HEK293 (cell line): ENCODE data around the gene CASK.

Experiments
- GLI4 ChIP-seq: fragments of 450-650 bp; formaldehyde crosslinking; IDR thresholded peaks from 2 replicates; pipeline ENCODE4 v1.5.1; 2016; ENCODE audit warnings: missing biosample characterization, missing genetic modification characterization
- GLIS2 ChIP-seq: fragments of 450-650 bp; formaldehyde crosslinking; IDR thresholded peaks from 2 replicates; pipeline ENCODE4 v1.5.1; 2016; ENCODE audit warnings: missing biosample characterization, missing genetic modification characterization
- ZBTB17 ChIP-seq: fragments of 450-650 bp; formaldehyde crosslinking; IDR thresholded peaks from 2 replicates; pipeline ENCODE4 v1.5.1; 2016; ENCODE audit warnings: missing biosample characterization, missing genetic modification characterization
- ZNF274 ChIP-seq, 2 experiments: fragments of 200-500 bp in 1 of 2; fragments of 450-650 bp in 1 of 2; sonication (Bioruptor generic) in 1 of 2; formaldehyde crosslinking in 1 of 2; IDR thresholded peaks; 2 replicates each; pipeline versions ENCODE4 v1.5.1 to v1.6.1; 2014 to 2016; ENCODE audit warnings: borderline replicate concordance in 1 of 2, inconsistent platforms in 1 of 2, low read length in 1 of 2, missing biosample characterization in 1 of 2, missing genetic modification characterization in 1 of 2
- ZNF335 ChIP-seq: fragments of 450-650 bp; formaldehyde crosslinking; conservative IDR thresholded peaks from 2 replicates; pipeline ENCODE4 v1.5.1; 2016; ENCODE audit warnings: missing biosample characterization, missing genetic modification characterization
- ZNF366 ChIP-seq: fragments of 450-650 bp; formaldehyde crosslinking; conservative IDR thresholded peaks from 2 replicates; pipeline ENCODE4 v1.5.1; 2016; ENCODE audit warnings: missing biosample characterization, missing genetic modification characterization
- ZNF394 ChIP-seq: fragments of 450-650 bp; formaldehyde crosslinking; IDR thresholded peaks from 2 replicates; pipeline ENCODE4 v1.5.1; 2016; ENCODE audit warnings: missing biosample characterization, missing genetic modification characterization, mild to moderate bottlenecking, moderate library complexity, borderline replicate concordance
- ZNF777 ChIP-seq: fragments of 450-650 bp; formaldehyde crosslinking; IDR thresholded peaks from 2 replicates; pipeline ENCODE4 v1.5.1; 2017; ENCODE audit warnings: missing biosample characterization, missing genetic modification characterization, borderline replicate concordance
- ZSCAN30 ChIP-seq: fragments of 450-650 bp; IDR thresholded peaks from 2 replicates; pipeline ENCODE4 v1.5.1; 2018; ENCODE audit warnings: missing biosample characterization, mild to moderate bottlenecking, missing genetic modification characterization, moderate library complexity
- TF ChIP-seq, protein P1 (sequence below): fragments of 450-650 bp; formaldehyde crosslinking; IDR thresholded peaks from 2 replicates; pipeline ENCODE4 v1.5.1; 2016; ENCODE audit warnings: missing biosample characterization, missing genetic modification characterization, low read depth
- TF ChIP-seq, protein P2 (sequence below): fragments of 450-650 bp; formaldehyde crosslinking; IDR thresholded peaks from 2 replicates; pipeline ENCODE4 v1.5.1; 2016; ENCODE audit warnings: missing biosample characterization, missing genetic modification characterization

DNA sequence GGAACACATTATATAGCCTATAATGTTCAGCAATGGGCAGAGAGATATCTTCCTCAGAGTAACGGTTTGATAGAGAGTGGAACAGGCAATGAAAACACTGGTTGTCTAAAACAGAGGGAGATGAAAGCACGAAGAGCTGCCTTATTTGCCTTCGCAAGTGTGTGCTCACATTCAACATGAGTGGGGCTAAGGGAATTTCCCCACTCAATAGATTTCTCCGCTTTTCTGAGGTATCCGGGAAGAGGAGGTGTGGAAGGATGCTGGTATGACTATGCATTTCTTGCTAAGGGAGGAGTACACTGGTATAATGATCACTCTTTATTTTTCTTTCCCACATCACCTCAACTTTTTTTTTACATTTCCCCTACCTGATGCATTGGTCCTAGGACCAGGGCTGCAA, 207.1 kb downstream of the CASK start:
- TF ChIP-seq, protein P1, sequence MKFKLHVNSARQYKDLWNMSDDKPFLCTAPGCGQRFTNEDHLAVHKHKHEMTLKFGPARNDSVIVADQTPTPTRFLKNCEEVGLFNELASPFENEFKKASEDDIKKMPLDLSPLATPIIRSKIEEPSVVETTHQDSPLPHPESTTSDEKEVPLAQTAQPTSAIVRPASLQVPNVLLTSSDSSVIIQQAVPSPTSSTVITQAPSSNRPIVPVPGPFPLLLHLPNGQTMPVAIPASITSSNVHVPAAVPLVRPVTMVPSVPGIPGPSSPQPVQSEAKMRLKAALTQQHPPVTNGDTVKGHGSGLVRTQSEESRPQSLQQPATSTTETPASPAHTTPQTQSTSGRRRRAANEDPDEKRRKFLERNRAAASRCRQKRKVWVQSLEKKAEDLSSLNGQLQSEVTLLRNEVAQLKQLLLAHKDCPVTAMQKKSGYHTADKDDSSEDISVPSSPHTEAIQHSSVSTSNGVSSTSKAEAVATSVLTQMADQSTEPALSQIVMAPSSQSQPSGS (tag by site-specific recombination): no peak
- TF ChIP-seq ZNF777 (tag by site-specific recombination) (no peak), ZNF335 (tag by site-specific recombination) (no peak), ZBTB17 (tag by site-specific recombination) (no peak), ZNF394 (tag by site-specific recombination) (no peak), ZNF366 (tag by site-specific recombination) (no peak), GLI4 (tag by site-specific recombination) (no peak), GLIS2 (tag by site-specific recombination) (no peak), ZNF274 (IDR thresholded peaks at IDR 0.05; ENCODE audit: low read length) (no peak), ZNF274 (tag by site-specific recombination; IDR thresholded peaks at IDR 0.05; ENCODE audit: borderline replicate concordance) (no peak), ZSCAN30 (tag by site-specific recombination) (no peak)
- TF ChIP-seq, protein P2, sequence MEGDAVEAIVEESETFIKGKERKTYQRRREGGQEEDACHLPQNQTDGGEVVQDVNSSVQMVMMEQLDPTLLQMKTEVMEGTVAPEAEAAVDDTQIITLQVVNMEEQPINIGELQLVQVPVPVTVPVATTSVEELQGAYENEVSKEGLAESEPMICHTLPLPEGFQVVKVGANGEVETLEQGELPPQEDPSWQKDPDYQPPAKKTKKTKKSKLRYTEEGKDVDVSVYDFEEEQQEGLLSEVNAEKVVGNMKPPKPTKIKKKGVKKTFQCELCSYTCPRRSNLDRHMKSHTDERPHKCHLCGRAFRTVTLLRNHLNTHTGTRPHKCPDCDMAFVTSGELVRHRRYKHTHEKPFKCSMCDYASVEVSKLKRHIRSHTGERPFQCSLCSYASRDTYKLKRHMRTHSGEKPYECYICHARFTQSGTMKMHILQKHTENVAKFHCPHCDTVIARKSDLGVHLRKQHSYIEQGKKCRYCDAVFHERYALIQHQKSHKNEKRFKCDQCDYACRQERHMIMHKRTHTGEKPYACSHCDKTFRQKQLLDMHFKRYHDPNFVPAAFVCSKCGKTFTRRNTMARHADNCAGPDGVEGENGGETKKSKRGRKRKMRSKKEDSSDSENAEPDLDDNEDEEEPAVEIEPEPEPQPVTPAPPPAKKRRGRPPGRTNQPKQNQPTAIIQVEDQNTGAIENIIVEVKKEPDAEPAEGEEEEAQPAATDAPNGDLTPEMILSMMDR (tag by site-specific recombination): no peak
